Right renal cortex interstitium (tissue), 3 donors: ENCODE data around the gene CFAP92. TPM values are rescaled to one million over a fixed set of nuclear protein-coding genes. Genes with fewer than 3 reads are reported as not detected.

Experiments
- DNase-seq, 3 donors: peaks; one replicate each; pipeline ENCODE4 v3.0.0-alpha.2; 2013; ENCODE audit warnings: low read depth in 3 of 3, low spot score in 2 of 3
- polyA plus RNA-seq, 3 donors: library from polyadenylated mRNA; unstranded; fragments of 120-200 nt; gene quantifications; one replicate each; pipeline ENCODE4 v1.2.1, GENCODE V29; 2013; ENCODE audit not compliant: insufficient read length in 3 of 3

Gene CFAP92
- polyA plus RNA-seq, 3 donors: 1.1 to 1.8 (median 1.2) TPM

DNA sequence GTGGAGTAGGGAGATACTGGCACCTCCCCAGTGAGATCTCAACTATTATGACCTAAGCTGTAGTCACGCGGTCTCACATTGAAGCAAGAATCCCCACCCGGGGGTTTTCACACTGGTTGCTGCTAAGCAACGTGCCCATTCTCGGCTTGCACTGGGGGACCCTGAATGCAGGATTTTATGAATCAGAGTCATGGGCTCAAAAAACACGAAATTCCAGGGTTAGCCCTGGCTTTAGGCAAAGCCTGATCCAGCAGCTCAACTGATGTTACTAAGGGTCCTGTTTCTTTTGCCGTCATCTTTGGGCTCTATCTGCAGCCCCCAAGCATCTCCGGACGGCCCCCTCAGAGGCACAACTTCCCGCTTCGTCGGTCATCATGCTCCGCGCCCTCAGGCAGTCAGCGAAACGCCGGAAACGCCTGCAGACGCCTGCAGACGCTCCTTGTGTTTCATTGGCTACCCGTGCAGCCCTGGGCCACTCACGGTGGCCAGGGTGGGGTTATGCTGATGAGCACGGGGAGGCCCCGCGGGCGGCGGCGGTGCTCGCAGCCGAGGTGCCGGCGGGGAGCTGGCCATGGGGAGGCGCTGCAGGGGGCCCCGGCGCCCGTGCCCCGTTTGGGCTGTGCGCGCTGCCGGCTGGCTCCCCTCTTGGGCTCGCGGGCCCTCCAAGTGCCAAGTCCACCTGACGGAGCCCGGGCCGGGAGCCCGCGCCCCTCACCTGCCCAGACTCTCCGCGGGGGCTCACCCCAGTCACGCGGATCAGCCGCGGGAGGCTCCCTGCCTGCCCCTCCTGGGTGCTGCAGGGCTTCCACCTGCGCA lies 33.1 kb upstream of the CFAP92 start:
- DNase-seq: peak; percentile 61 to 84 (median 76)

DNA sequence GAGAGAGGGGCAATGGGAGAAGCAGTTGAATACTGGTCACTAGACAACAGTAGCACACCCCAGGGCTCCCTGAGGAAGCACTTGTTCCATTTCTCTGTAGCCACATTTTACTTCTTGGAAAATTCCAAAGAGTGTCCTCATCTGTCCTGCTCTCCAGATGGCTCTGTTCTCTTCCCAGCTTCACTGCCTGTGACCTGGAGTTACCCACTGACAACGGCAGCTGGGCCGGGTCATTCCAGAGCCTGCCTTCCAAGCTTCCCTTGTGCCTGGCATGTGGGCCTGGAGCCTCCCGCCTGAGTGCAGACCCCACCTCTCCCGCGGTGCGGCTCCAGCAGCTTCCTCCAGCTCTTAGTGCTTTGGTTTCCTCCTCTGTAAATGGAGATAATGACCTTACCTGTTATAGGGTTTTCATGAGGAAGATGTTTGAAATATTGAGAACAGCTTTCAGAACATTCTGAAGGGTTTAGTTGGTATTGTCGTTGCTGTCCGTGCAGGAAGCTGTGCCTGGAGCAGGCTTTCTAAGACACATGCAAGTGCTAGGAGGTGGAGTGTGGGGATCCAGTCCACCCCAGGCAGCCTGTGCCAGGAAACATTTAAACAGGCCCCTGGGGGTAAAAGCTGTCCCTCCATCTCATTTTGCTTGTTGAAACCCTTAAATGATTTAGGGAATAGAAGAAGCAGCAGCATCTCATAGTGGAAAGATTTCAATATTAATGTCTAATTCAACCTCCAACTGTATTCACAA lies 32.0 kb upstream of the CFAP92 start:
- no peak for DNase-seq

DNA sequence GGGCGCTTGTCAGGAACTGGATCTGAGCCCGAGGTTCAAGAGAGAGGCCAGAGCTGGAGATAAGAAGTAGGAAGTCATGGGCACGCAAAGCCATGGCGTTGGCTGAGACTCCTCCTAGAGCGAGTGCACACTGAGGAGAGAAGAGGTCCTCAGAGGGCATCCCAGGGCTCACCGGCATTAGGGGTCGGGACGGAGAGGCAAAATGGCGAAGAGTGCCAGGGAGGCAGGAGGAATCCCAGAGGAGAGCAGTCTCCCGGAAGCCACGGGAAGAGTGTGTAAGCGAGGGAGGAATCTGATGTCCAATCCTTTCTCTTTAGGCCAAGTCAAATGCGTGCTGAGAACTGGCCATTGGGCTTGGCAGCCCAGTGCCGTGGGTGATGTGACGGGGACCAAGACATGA lies 31.2 kb upstream of the CFAP92 start:
- DNase-seq: no peak

DNA sequence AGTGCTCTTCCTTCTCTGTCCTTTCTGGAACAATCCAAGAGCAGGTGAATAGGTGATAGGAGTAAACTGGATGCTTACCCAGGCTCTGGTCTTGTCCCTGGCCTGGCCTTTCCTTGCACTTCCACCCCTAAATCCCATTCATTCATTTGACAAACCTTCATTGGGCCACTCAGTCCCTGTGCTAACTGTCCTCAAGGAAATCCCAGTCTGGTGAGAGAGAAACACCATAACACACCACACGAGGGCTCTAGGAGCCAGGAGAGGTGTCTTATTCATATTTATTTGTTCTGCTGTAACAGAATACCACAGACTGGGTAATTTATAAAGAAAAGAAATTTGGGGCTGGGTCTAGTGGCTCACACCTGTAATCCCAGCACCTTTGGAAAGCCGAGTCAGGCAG lies 30.0 kb upstream of the CFAP92 start:
- no peak for DNase-seq

DNA sequence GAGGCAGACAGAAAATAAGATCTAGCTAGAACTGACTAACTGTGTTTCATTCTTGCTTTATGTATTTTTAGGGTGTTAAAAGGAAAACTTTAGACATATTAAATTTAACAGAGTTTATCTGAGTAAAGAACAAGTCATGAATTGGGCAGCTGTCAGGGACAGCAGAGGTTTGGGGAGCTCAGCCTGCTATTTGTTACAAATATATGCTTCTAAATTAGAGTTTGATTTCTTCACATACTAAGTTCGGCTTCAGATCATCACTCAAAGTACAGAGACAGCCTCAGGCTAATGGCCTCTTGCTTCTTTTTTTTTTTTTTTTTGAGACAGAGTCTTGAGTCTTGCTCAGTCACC lies 29.1 kb upstream of the CFAP92 start:
- no peak for DNase-seq

DNA sequence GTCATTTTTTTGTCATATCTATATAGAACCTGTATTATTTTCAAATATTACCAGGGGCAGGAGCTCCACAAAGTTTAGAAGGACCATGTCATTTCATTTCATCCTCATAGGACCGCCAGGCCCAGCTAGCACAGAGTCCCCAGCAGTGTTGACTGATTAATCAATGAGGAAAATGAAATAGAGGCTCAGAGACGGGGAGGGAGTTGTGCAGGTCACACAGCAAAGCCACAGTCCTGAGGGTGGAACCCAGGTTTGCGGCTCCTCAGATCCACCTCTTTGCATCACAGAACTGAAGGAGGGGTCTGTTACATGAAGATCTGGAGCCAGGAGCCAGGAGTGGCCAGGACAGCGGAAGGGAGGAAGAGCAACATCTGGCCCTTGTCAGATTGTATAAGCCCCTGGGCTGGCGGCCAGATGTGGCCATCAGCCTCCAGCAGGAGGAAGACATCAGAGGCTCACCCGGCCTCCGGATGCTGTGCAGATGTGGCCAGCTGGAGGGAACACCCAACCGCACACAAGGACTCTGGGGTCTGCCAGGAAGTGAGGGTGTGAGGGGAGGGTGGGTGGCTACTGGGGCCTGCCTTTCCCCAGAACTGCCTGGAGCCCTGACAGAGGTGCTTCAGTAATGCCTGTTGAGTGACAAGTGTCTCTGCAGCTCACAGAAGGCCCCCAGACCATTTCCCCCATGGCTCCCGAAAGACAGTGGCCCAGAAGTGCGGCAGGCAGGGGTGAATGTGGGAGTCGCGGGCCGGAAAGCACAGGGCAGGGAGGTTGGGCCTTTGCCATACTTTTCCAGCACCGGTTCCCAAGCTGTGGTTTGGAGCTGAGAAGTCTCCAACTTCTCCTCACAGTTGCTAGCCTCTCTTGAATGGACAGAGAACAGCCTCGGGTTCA lies 28.5 kb upstream of the CFAP92 start:
- DNase-seq: peak in 2 of 3 donors; percentile 60 to 68

DNA sequence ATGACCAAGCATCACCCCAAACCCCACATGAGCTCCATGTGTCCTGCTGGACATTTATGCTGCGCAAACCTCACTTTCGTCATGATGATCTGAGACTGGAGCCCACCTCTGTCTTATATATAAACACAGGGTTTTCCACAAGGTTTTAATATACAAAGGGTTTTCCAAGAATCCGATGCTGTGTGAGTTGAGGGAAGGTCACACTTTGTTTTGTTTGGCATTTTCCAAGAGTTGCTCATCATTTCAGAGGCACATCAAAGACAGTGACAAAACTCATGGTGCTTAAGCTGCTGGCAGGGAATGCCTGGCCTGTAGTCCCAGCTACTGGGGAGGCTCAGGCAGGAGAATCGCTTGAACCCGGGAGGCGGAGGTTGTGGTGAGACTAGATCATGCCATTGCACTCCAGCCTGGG lies 27.3 kb upstream of the CFAP92 start:
- no peak for DNase-seq

DNA sequence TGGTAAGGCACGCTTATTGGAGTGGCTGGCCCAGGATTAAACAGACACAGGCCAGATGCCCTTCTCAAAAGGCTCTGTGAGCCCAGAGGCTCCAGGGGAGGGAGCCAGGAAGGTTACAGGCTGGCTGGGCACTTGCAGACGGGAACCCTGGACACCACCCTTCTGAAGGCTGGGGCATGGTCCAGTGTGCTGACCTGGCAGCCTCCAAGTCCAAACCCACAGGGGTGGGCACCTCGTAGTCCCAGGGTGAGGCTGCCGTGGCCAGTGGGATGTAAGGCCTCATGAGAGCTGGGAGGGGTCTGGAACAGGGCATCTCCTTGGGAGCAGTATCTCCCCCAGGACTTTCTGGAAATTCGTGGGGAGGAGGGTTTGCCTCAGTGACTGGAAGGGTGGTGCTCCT lies 26.8 kb upstream of the CFAP92 start:
- DNase-seq: no peak

DNA sequence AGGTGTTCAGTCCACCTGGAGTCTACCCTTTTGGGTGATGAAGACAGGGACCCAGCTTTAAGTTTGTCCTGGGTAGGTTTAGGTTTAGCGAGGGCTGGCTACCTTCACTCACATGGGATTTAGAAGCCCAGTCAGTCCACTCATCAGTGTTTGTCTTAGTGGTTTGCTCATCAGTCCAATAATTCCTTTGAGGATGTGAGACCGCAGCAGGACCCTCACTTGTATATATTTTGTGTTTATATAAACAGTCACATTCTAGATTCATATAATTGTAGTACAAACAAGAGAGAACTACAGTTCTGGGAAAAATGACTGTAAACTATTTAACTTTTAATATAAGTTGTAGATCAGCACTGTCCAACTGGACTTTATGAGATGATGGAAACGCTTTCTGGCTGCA lies 25.4 kb upstream of the CFAP92 start:
- no peak for DNase-seq

- DNase-seq: no peak
Measured at GRCh38 chr3:129018751-129019150, 24.9 kb upstream of the CFAP92 start.

- no peak for DNase-seq
Measured at GRCh38 chr3:129018271-129018670, 24.4 kb upstream of the CFAP92 start.

DNA sequence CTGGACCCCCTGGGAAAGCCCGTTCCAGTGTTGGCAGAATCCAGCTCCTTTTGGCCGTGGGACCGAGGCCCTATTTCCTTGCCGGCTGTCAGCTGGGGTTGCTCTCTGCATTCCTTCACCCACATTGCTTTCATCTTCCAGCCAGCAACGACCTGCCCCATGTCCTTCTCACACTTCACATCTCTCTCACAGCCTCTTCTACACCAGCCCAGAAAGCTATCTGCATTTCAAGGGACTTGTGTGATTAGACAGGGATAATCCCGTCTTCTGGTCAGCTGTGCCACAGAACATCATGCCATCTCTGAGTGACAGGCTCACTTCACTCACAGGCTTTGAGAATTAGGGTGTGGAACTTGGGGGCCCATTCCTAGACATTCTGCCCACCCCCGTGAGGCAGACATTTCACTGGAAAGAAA lies 23.6 kb upstream of the CFAP92 start:
- DNase-seq: no peak

DNA sequence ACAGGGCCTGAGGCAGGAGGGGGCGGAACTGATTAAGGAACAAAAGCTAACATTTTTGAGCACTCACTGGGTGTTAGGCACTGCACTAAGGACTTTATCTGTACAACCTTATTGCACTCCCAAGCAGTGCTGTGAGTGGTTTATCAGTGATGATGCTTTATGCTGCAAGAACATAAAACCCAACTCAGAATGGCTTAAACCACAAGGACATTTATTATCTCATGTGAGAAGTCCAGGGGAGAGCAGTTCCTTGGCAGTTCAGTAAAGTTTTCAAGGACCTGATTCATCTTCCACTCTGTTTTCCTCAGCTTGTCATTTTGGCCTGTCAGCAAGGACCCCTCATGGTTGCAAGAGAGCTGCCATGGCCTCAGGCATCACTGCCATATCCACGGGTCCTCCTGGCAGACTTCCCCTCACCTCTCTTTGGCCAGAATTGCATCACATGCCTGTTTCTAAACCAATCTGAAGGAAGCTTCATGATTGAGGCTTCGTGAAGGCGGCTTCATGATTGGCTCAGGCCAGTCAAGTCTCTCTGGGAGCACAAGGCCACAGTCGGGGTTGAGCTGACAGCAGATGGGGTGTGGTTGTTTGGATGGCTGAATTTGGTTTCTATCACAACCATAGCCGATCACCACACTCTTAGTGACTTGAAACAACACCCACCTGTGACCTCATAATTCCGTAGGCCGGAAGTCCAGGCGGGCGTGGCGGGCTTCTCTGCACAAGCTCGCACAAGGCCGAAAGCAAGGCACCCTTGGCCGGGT lies 23.0 kb upstream of the CFAP92 start:
- no peak for DNase-seq

DNA sequence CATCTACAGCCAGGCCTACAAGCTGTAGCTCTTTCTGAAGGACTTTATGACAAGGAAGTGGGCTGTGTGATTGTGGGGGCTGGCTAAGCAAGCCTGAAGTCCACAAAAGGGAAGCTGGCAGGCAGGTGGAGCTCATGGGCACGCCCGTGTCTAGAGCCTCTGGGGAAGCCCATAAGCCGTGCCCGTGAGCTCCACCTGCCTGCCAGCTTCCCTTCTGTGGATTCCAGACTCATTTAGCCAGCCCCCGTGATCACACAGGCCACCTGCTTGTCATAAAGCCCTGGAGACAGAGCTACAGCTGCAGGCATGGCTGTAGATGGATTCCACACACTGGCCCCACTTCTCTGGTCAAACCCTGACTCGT lies 22.5 kb upstream of the CFAP92 start:
- DNase-seq: no peak

GRCh38 chr3:129015388-129016105 lies 21.7 kb upstream of the CFAP92 start:
- no peak for DNase-seq

- DNase-seq: no peak
Measured at GRCh38 chr3:129014793-129015345, 21.0 kb upstream of the CFAP92 start.

GRCh38 chr3:129014148-129014547 lies 20.3 kb upstream of the CFAP92 start:
- DNase-seq: no peak

DNA sequence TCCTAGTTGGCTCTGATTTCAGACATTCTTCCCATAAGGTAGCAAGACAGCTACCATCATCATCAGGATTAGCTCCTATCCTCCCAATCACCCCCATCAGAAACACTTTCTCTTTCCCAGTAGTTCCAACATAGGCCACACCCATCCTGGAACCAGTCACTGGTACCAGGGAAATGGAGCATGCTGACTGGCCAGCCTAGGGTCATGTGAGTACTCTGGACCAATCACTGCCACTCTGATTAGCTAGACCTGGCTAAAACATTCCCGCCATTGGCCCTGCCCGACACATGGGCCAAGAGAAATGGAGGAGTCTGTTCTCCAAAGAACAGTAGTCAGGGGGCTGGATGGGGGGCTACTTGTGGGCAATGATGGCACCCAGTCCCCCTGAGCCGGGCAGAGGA lies 19.6 kb upstream of the CFAP92 start:
- no peak for DNase-seq

GRCh38 chr3:129010310-129010956 lies 16.6 kb upstream of the CFAP92 start:
- no peak for DNase-seq
